RPMI8226 (cell line): ENCODE data around the gene NFIA.
"Not testable (repeated sequence)": the region's sequence is repeated elsewhere in the genome, so short reads cannot be mapped to it uniquely, and the experiment has no call there.

ENCODE experiments used
- DNase-seq: peaks from one replicate; pipeline ENCODE4 v3.0.0-alpha.2; 2015

The NFIA gene

DNA sequence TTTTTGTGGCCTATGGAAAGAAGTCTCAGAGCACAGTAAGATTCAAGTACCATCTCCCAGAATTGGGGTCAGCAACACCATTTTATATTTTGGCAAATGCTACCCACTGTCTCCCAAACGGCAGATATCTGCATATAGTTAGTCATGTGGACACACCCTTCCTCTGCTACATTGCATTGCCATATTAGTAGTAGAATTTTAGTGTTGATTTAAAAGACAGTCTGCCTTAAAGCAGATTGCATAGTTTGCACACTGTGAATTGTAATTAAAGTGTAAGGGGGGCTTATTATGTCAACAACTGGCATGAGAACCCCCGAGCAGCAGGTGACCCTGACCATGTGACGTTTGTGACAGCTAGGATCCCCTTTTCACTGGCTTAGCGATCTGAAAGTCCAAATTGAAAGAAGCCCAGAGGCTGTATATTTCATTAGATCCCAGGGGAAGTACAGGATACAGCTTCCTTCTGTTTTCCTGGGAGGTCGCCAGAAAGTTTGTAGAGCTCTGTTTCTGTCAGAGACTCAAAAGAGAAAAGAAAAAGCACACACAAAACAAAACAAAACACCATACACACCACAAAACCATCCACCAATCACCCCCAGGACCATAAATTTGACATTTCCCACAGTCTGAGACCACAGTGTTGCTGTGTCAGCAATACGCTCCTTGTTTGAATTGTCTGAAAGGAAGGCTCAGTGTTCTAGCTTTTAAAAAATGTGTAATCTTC lies 172.4 kb downstream of the NFIA start:
- DNase-seq, result no peak

DNA sequence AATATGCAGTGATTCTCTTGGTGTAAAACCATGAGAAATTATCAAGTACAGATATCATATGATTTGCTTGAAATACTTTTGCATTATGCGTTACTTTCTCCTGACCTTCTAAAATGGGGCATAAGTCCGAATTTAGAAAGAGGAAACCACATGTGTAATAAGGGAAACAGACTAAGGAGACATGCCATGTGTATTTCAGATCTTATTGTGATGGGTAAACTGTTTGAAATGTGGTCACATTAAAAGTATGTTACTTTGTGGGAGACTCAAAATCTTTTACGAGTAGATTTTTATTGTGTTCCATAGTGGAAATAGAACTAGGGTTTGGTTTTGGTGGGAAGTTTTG lies 173.0 kb downstream of the NFIA start:
- no peak for DNase-seq

DNA sequence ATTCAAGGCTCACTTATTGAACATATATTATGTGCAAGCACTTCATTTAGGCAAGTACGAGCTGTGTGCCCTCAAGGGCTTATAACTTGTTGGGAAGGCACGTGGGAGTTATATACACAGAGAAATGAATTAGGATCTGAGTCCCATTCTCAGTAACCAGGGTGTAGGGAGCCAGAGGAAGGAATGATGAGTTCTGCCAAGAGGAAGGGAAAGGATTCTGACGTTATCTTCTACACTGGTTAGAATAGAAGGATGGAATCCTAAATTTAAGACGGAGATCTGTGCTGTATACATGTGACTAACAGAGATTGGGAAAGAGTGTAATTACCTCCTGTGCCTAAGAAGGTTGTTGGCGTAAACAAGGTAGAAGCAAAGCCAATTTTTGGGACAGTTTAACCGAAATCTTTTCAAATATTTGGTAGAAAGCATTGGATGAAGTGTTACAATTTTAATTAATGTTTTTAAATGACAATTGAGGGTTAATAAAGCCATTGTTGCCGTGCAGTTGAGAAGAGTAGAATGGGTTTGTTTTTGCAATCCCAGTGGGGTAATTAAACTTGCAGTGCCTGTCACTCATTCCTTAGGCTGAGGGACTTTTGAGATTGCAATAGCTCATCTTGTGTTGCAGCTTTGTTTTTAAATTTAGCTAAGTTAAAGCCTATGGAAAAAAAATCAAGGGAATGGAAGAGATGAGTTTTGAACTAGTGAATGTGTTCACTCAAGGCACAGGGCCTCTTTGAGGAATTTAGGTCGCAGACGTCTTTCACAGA lies 177.2 kb downstream of the NFIA start:
- DNase-seq, result no peak

- DNase-seq, result no peak
Observed at GRCh38 chr1:61260171-61260570, 177.8 kb downstream of the NFIA start.

- no peak for DNase-seq
Observed at GRCh38 chr1:61261595-61261994, 179.2 kb downstream of the NFIA start.

GRCh38 chr1:61263905-61264824 lies 181.8 kb downstream of the NFIA start:
- DNase-seq, result no peak

DNA sequence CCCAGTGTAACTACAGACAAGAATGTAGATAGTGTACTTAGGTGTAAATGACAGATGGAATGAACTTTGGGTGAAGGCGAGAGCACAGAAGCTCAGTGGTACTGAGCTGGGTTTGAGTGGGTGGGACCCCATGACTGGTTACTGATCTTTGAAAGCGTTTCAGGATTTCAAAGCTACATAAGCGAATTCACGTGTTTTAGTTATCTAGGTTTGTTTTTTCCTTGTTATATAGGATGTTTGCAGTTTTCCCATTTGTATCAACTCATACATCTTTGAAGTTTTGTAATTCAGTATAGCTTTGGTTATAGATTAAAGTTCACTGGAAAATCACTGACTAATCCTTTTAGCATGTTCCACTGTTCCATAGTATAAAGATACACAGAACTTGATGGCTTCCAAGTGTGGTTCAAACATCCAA lies 182.5 kb downstream of the NFIA start:
- no peak for DNase-seq

GRCh38 chr1:61265665-61266064 lies 183.3 kb downstream of the NFIA start:
- no peak for DNase-seq

DNA sequence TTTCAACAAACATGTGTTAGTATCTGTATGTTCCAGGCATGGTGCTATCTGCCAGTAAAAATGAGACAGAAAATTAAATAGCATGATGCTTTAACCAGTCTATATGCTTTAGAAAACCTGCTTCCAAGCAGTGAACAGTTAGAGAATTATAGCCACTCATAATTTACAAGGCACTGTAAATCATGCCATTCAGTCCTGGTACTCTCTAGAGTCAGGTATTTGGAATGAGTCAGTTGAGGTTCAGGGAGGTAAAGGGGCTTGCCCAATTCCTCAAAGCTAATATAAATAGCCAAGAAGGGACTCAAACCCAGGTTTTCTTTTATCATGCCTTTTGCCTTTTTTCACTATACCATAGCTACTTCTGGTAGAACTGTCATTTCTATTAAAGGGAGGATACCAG lies 184.4 kb downstream of the NFIA start:
- DNase-seq, result no peak

GRCh38 chr1:61268546-61269240 lies 186.3 kb downstream of the NFIA start:
- no peak for DNase-seq

GRCh38 chr1:61269602-61270001 lies 187.2 kb downstream of the NFIA start:
- DNase-seq, result no peak

- no peak for DNase-seq
Observed at GRCh38 chr1:61270107-61270506, 187.7 kb downstream of the NFIA start.

DNA sequence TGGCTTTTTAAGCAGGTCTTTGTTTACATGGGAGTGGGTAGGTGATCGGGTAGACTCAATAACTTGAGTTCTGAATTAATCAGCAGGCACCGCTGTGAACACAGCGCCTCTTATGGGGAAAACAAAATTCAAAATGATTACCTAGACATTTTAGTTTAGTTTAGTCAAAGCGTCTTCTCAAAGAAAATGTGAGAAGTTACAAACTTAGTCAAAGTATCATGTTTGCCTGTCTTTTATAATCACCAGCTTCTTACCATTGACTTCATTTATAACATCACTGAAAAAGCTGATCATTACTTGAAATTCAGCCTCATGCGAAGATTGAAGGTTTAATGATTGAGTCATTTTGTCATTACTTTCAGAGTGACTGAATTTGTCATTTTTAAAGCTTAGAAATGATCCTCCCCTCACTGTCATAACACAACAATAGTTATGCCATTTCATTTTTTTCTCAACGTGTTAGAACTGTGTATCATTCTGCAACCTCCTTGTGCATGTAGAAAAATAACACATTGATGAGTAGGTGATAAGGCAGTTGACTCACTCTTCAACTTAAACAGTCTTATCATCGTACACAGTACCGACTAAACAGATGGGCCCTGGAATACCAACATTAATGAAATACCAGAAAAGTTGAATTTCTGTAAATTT lies 188.5 kb downstream of the NFIA start:
- no peak for DNase-seq

GRCh38 chr1:61271412-61271789 lies 189.0 kb downstream of the NFIA start:
- no peak for DNase-seq

DNA sequence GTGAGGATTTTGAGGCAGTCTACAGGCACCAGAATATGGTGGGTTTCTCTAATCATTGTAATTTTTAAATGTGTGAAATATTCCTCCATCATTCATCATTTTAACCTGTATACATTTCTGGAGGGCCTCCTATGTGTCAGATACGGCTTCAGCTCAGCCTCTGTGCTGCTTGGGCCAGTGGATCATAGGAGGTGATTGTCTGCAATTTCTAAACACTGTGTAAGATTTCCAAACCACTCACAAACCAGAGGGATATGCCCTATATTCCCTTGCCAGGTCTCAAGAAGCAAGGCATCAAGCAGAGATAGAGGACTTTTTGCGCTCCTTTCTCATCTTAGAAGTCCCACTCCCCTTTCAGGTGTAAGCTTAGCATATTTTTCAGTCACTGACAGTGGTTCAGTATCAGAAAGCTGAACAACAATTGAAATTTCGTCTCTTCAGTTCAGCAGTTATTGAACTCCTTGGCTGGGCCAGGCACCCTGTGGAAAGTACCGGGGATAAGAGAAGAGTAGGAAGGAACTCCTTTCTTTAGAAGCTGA lies 190.9 kb downstream of the NFIA start:
- no peak for DNase-seq

GRCh38 chr1:61273861-61274260 lies 191.5 kb downstream of the NFIA start:
- no peak for DNase-seq

- no peak for DNase-seq
Observed at GRCh38 chr1:61274939-61275338, 192.6 kb downstream of the NFIA start.

DNA sequence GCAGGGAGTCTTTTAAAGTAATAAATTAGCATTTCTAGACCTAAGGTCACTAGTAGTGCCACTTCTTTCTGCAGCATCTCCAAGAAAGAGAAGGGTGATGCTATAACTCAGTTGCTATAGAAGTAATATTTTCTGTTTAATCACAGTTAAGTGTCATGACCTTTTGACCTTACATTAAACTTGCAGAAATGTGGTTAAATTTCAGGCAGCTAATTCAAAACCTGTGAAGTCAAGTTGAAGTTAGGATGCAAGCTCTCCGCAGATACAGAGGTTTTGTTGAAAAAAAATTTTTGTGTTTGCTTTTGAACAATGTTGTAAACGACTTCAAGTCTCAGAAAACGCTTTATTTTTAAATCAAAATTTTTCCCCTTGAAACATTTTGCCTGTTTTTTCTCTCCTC lies 193.9 kb downstream of the NFIA start:
- no peak for DNase-seq

GRCh38 chr1:61277121-61277690 lies 194.8 kb downstream of the NFIA start:
- DNase-seq, result no peak

GRCh38 chr1:61278503-61278902 lies 196.1 kb downstream of the NFIA start:
- DNase-seq, result not testable (repeated sequence)

DNA sequence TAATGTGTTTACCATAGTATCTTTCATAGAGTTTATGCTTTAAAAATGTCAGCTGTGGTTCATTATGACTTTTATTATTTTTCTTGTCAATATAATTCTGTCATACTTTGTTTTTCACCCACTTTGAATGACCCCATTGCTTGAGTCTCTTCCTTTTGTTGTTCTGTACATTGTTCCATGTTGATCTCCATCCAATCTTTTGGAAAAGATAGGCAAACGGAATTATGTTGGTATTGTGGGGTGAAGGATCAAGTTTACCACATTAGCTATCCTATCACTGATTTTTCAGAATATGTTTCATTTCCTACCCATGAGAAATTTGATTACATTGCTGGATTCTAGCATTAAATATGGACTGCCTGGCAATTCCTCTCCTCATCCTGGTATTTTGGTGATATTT lies 196.6 kb downstream of the NFIA start:
- DNase-seq, result no peak

GRCh38 chr1:61279570-61279969 lies 197.2 kb downstream of the NFIA start:
- DNase-seq, result no peak
